Stimulated activated naive CD4-positive, alpha-beta T cell treated with Interleukin-2 at 50 U/mL for 16 hours (primary cell): ENCODE results near the gene ADAP2.
"Not testable (repeated sequence)": the region's sequence is repeated elsewhere in the genome, so short reads cannot be mapped to it uniquely, and the experiment has no call there.

ENCODE experiments used
- DNase-seq: peaks from one replicate; lab custom pipeline; 2025; lab: John Stamatoyannopoulos, UW

ADAP2 gene

DNA sequence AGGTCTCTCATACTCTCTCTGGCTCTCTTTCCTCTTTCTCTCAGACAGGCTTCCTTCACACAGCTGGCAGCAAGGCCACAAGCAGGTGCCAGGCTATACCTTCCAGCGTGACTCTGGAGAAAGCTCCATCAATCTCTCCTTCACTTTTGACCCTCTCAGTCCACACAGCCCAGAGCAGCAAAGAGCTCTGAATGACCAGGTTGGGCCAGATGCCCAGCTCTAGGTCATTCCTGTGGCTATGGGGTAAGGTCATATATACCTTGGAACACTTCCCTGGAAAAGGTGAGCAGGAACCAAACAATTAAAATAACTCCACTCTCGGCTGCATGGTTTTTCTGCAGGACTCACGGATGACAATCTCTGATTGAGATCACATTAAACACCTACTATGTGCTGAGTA, 8.8 kb downstream of the ADAP2 start:
- DNase-seq: no peak

DNA sequence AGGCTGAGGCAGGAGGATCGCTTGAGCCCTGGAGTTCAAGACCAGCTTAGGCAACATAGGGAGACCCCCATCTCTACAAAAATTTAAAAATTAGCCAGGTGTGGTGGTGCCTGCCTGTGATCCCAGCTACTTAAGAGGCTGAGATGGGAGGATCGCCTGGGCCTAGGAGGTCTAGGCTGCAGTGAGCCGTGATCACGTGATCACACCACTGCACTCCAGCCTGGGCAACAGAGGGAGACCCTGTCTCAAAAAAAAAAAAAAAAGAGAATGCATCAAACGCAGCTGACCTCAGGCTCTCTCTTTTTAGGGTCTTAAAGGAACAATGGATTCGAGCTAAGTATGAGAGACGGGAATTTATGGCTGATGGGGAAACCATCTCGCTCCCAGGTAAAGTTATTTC, 9.8 kb downstream of the ADAP2 start:
- not testable (repeated sequence) for DNase-seq

- DNase-seq: no peak
Observed at GRCh38 chr17:30933966-30934365, 12.2 kb downstream of the ADAP2 start.

DNA sequence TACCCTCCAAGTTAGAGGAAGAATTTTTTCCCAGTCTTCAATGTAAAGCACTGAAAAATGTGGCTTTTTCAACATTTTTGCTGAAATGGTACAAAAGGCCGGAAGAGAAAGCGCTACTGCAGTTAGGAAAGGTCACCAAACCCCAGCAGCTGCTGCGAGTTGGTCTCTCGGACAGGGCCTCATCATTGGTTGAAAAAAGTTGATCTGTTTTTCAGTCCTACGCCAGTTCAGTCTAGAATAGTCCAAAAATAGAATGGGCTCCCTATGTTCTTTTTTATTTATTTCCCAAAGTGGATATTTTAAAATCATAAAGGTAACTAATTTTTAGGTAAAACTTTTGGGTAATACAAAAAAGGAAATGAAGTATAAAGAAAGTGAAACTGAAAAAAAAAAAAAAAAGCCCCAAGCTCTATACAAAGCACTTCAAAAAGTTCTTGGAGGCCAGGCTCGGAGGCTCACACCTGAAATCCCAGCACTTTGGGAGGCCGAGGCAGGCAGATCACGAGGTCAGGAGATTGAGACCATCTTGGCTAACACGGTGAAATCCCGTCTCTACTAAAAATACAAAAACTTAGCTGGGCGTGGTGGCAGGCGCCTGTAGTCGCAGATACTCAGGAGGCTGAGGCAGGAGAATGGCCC, 17.4 kb downstream of the ADAP2 start:
- no peak for DNase-seq

- DNase-seq: no peak
Observed at GRCh38 chr17:30942308-30943079, 20.7 kb downstream of the ADAP2 start.

DNA sequence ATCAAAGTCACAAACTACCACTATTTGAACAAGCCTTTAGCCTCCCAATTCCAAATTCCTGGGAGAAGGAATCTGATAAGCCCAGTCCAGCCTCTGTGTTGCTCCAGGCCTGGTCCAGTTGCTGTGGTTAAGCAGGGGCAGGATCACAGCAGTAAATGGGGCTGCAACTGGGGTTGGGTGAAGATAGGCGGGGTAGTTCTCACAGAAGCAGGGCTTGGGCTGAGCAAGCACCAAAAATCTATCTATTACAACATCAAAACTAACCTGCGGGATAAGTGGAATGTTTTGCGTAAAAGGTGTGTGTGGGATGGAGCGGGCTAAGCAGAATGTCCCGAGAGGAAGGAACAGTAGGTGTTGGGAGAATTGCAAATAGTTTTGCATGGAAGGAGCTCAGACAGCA, 26.1 kb downstream of the ADAP2 start:
- no peak for DNase-seq

DNA sequence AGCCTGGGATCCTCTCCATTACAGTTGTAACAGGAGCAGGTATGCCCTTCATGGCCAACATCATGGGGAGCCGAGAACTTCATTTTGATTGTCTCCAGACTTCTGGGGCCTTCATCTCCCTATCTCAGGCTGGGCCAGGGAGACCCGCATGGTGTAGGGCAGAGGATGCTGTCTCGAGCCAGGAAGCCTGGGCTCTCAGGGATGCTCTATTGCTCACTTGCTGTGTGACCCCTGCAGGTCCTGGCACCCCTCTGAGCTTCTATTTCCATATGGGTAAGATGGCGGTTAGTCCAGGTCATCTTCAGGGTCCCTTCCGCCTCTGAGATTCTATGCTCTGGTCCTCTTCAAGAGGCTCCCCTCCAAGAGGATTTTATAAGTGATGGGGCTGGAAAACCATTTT, 28.4 kb downstream of the ADAP2 start:
- no peak for DNase-seq

- DNase-seq: no peak
Observed at GRCh38 chr17:30950669-30951399, 29.1 kb downstream of the ADAP2 start.

GRCh38 chr17:30952638-30953393, 31.1 kb downstream of the ADAP2 start:
- DNase-seq: no peak

GRCh38 chr17:30954046-30954830, 32.5 kb downstream of the ADAP2 start:
- no peak for DNase-seq

DNA sequence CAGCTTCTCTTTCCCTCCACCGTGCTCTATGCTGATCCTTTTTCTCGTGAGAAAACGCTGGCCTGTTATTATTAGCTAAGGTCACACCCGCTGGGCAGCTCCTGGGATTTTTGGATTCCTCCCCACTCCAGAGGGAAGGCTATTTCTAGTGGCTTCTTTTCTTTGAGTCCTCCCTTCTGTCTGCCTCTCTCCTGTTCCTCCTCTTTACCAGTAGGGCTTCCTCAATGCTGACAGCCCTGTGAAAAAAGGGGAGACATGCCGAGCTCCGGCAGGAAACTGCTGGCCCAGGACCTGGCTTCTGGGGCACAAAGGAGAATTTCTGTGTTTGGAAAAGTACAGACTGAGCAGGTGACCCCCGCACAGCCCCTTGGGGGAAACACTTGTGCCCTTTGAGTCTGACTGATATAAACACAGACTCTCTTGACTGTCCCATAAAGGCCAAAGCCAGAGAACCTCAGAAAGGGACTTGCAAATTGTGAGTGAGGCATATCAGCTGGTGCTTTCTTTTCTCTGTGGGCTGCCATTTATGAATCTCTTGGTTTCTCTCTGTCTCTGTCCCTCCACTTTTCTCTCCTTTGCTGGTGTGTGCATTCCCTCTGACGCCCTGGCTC, 35.1 kb downstream of the ADAP2 start:
- DNase-seq: no peak

- no peak for DNase-seq
Observed at GRCh38 chr17:30957741-30958140, 36.0 kb downstream of the ADAP2 start.

- no peak for DNase-seq
Observed at GRCh38 chr17:30958187-30958586, 36.4 kb downstream of the ADAP2 start.

DNA sequence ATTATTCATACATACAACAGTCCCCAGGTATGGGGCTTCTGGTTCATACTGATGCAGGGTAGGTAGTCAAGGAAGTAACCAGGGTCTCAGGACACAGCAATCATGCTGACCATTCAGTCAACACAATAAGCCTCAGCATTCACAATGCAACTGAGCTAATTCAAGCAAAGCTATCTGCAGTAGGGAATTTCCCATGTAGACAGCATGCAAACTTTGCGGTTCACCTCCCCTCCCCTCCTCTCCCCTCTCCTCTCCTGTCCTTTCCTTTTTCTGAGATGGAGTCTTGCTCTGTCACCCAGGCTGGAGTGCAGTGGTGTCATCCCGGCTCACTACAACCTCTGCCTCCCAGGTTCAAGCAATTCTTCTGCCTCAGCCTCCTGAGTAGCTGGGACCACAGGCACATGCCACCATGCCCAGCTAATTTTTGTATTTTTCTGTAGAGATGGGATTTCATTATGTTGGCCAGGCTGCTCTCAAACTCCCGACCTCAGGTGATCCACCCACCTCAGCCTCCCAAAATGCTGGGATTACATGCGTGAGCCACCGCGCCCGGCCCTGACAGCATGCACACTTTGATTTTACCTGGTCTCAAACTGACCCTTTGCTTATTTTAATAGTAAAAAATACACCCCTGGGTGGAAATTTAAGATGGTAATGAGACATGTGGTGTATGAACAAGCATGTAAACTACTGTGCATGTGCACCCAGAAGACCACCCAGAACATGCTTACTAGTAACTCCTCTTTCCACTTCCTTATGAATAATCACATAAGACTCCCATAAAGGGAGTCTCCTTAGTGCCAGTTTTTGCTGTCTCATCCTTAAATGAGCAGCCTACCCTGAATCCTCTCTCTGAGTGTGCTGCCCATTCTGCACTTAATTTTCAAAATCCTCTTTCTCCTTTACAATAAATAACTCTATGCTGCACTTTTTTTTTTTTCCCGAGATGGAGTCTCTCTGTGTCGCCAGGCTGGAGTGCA, 39.8 kb downstream of the ADAP2 start:
- no peak for DNase-seq

- DNase-seq: not testable (repeated sequence)
Observed at GRCh38 chr17:30964312-30964711, 42.6 kb downstream of the ADAP2 start.

- DNase-seq: no peak
Observed at GRCh38 chr17:30964876-30965275, 43.1 kb downstream of the ADAP2 start.

GRCh38 chr17:30965686-30966085, 43.9 kb downstream of the ADAP2 start:
- no peak for DNase-seq

DNA sequence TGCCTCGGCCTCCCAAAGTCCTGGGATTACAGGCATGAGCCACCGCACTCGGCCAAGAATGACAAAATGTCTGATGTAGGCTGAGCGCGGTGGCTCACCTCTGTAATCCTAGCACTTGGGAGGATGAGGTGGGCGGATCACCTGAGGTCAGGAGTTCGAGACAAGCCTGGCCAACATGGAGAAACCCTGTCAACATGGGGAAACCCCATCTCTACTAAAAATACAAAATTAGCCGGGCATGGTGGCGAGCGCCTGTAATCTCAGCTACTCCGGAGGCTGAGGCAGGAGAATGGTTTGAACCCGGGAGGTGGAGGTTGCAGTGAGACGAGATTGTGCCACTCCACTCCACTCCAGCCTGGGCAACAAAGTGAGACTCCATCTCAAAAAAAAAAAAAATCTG, 46.2 kb downstream of the ADAP2 start:
- not testable (repeated sequence) for DNase-seq

- DNase-seq: no peak
Observed at GRCh38 chr17:30969989-30970830, 48.5 kb downstream of the ADAP2 start.
